Heart left ventricle (tissue), 16 donors: ENCODE data around the gene MRPL9. TPM values are rescaled to one million over a fixed set of nuclear protein-coding genes. Genes with fewer than 3 reads are reported as not detected.

Source experiments
- ATAC-seq, 4 donors: fragments of 200-7000 bp; cut with Tn5 transposase; one replicate each; pipeline ENCODE4 v1.9.1; 2020 to 2022; ENCODE audit warnings: moderate library complexity in 4 of 4, mild to moderate bottlenecking in 3 of 4, moderate number of reproducible peaks in 1 of 4
- DNase-seq, 5 donors: peaks; one replicate each; pipeline ENCODE4 v3.0.0-alpha.2; 2020
- H3K27ac ChIP-seq, 12 donors: fragments of 200-600 bp; sonication (generic) in 4 of 12; one replicate each; pipeline versions ENCODE4 v1.5.0 to v1.8.0; 2016 to 2022; ENCODE audit warnings: mild to moderate bottlenecking in 2 of 12
- H3K27me3 ChIP-seq, 9 donors: fragments of 200-600 bp; sonication (generic) in 2 of 9; one replicate each; pipeline versions ENCODE4 v1.5.1 to v1.8.0; 2016 to 2022; ENCODE audit warnings: mild to moderate bottlenecking in 3 of 9
- H3K36me3 ChIP-seq, 9 donors: fragments of 200-600 bp; sonication (generic) in 2 of 9; one replicate each; pipeline versions ENCODE4 v1.5.0 to v1.8.0; 2018 to 2022; ENCODE audit warnings: mild to moderate bottlenecking in 2 of 9
- H3K4me1 ChIP-seq, 12 donors: fragments of 200-600 bp; sonication (generic) in 4 of 12; one replicate each; pipeline versions ENCODE4 v1.5.0 to v1.8.0; 2016 to 2022; ENCODE audit warnings: mild to moderate bottlenecking in 3 of 12
- H3K4me3 ChIP-seq, 12 donors: fragments of 200-600 bp; sonication (generic) in 4 of 12; one replicate each; pipeline versions ENCODE4 v1.5.0 to v1.8.0; 2017 to 2022; ENCODE audit warnings: mild to moderate bottlenecking in 9 of 12, moderate library complexity in 4 of 12
- H3K9me3 ChIP-seq, 12 donors: fragments of 200-600 bp; sonication (generic) in 4 of 12; one replicate each; pipeline versions ENCODE4 v1.5.0 to v1.8.0; 2016 to 2022; ENCODE audit warnings: mild to moderate bottlenecking in 1 of 12
- CTCF ChIP-seq, 12 donors: fragments of 200-600 bp; sonication (generic) in 4 of 12; IDR thresholded peaks; one replicate each; pipeline versions ENCODE4 v1.5.0 to v1.8.0; 2018 to 2022; ENCODE audit warnings: antibody characterized with exemption in 12 of 12, mild to moderate bottlenecking in 5 of 12
- POLR2A ChIP-seq, 2 donors: fragments of 450-650 bp; IDR thresholded peaks; one replicate each; pipeline ENCODE4 v1.6.1; 2017; ENCODE audit warnings: antibody characterized with exemption in 2 of 2, mild to moderate bottlenecking in 2 of 2, moderate library complexity in 2 of 2
- WGBS, 4 donors: extraction: QIAGEN DNeasy Blood & Tissue Kit in 2 of 4; methylation state at CpG; one replicate each; pipeline versions ENCODE4 v1.1.5 to v1.1.7; 2013 to 2018; 5-methylcytosine and 5-hydroxymethylcytosine counted together
- intact Hi-C, 10 donors: fragments of 100-400 bp; cut with DNase I; formaldehyde crosslinking; loops; one replicate each; pipeline versions ENCODE4 v1.11.1 to v1.14.2; 2022
- long read RNA-seq, 3 donors: library from polyadenylated mRNA; unstranded; transcript quantifications; one replicate each; pipeline ENCODE4 v2.0.0, GENCODE V29; 2020 to 2021
- polyA plus RNA-seq, 2 donors: library from polyadenylated mRNA; stranded (reverse); fragments of 200-250 nt; gene quantifications; one replicate each; pipeline ENCODE4 v1.2.3, GENCODE V29; 2013
- total RNA-seq, 9 donors: library from RNA; depleted of rRNA in 2 of 9; stranded (reverse); fragments of >200 nt in 2 of 9; fragmentation: NEBNext Ultra II Directional in 3 of 9; extraction: Animal tissue kit (Norgen Biotek cat#: 25700) in 3 of 9; gene quantifications; one replicate each; pipeline versions ENCODE4 v1.1.0 to v1.2.4, GENCODE V29; 2016 to 2023
- donor health status: ischemic (EF 13 %, LVEDD 7.1; RV severe dilation, severe dysfunction).
- donor health status: healthy with polysubstance abuse.
- donor health status: DM: no; HTN: yes; CAD: no.
- donor health status: DM: no; HTN: no; CAD: no.
- donor health status: ischemic (EF 25% LVEDD 6.9; RV normal size, moderate dysfunction).
- donor health status: ischemic (EF 25% LVEDD 5.7; RV mildly dilated, moderate dysfunction).
- donor health status: healthy.
- donor health status: DM: yes; HTN: yes; CAD: no.
- donor health status: ischemic (EF 35%, LVEDD 5.7; RV mildly dilated, moderate dysfunction).
- donor health status: nonischemic (EF 11% LVEDD 7.7; RV severe dilation, severe dysfunction).
- donor health status: DM: yes; HTN: yes; CAD: no.
- donor health status: PGD.
- donor health status: ischemic (EF 29% LVEDD 5.4; RV normal size, mild dysfunction).
- donor health status: nonischemic (EF 23%, LVEDD 6.1; RV moderate dilation, normal function).

The MRPL9 gene
- 10 to 100 TPM; 35.8 to 53.2 (median 46.3) TPM for total RNA-seq
- 10 to 100 TPM; 45.2 to 57.9 TPM for polyA plus RNA-seq
- long read RNA-seq, donor 1, transcript MRPL9-202 (7 exons, 1,296 nt), result major isoform, 31 of 41 reads
- long read RNA-seq, donor 1, partial matches to known transcripts, result 7 of 41 reads
- long read RNA-seq, donor 1, other reads (novel, unspliced or antisense), result 2 of 41 reads
- long read RNA-seq, donor 2, transcript MRPL9-202 (7 exons, 1,296 nt), result major isoform, 80 of 99 reads
- long read RNA-seq, donor 2, partial matches to known transcripts, result 7 of 99 reads
- long read RNA-seq, donor 2, other reads (novel, unspliced or antisense), result 8 of 99 reads
- long read RNA-seq, donor 3, transcript MRPL9-202 (7 exons, 1,296 nt), result major isoform, 26 of 39 reads
- long read RNA-seq, donor 3, partial matches to known transcripts, result 8 of 39 reads
- long read RNA-seq, donor 3, other reads (novel, unspliced or antisense), result 2 of 39 reads

- Histone ChIP-seq H3K27me3 (no peaks in the 10 kb centered on the region), H3K9me3 (no peaks in the 10 kb centered on the region), H3K4me3 (peak within 1 kb of the TSS; percentile 63 to 96 (median 82)), H3K27ac (peak within 1 kb of the TSS; percentile 41 to 94 (median 88)), H3K4me1 (peaks cover 0 to 17% (median 13%) of the 10 kb centered on the region in 12 donors), H3K36me3 (peaks cover 0 to 42% (median 38%) of the 10 kb centered on the region in 9 donors)
- DNase-seq, result peak; percentile 81 to 91 (median 86)
- peak; percentile 97 to 99 (median 99) for ATAC-seq
- no peak for TF ChIP-seq CTCF (IDR thresholded peaks at IDR 0.05)
- TF ChIP-seq POLR2A (IDR thresholded peaks at IDR 0.05), result peak in 1 of 2 donors; percentile 35
- 0 to 1% (median 1%) methylated on average over 43 to 68 of the region's 68 CpGs for WGBS, 4 donors
- intact Hi-C loops, result loop anchor here in 1 of 10 donors (10.0 kb wide), 1 partner anchor 242 kb away; no protein-coding TSS in a partner anchor
These were observed at the start of gene MRPL9 for GRCh38 chr1:151762941-151763921. Gene MRPL9, minus strand, starts transcription at chr1:151763496. Its CDS starts 17 bp downstream, at chr1:151763479.

DNA sequence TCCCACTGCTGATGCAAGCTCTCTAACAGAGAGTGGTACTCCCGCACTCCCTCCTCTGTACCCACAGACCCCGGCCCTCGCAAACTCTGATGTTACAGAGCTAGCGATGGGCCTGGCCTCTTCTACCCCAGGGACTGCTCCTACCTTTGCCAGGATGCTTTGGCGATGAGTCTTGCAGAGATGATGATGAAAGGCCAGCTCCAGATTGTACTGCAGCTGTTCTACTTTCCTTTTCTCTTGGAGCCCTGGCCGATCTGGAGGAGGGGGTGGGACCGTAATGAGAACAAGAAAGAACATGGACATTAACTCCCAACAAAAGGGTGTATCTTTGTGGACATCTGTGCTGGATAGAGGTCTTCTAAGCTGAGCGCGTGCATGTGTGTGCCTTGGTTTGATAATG, 47.9 kb upstream of the MRPL9 start:
- WGBS, 4 donors, result 72 to 87% (median 85%) methylated on average over 9 of the region's 9 CpGs
- H3K27ac ChIP-seq, result no peak overlapping the region
- no peak for DNase-seq
- H3K4me3 ChIP-seq, result no peak overlapping the region
- H3K27me3 ChIP-seq, result no peaks in the 10 kb centered on the region
- H3K9me3 ChIP-seq, result no peaks in the 10 kb centered on the region
- intact Hi-C loops, result no loop called here
- no peak for ATAC-seq
- H3K36me3 ChIP-seq, result peaks cover 0 to 8% (median 0%) of the 10 kb centered on the region in 9 donors
- H3K4me1 ChIP-seq, result no peaks in the 10 kb centered on the region
- TF ChIP-seq POLR2A (IDR thresholded peaks at IDR 0.05), result no peak
- no peak for TF ChIP-seq CTCF (IDR thresholded peaks at IDR 0.05)

GRCh38 chr1:151809985-151810556, 46.8 kb upstream of the MRPL9 start:
- no peak overlapping the region for H3K4me3 ChIP-seq
- ATAC-seq (no peak), DNase-seq (no peak)
- intact Hi-C loops, result no loop called here
- TF ChIP-seq POLR2A (IDR thresholded peaks at IDR 0.05) (no peak), CTCF (IDR thresholded peaks at IDR 0.05) (no peak)
- WGBS, 4 donors, result 93 to 100% (median 97%) methylated on average over 1 of the region's 1 CpG
- no peaks in the 10 kb centered on the region for H3K27me3 ChIP-seq
- H3K9me3 ChIP-seq, result no peaks in the 10 kb centered on the region
- peaks cover 0 to 8% (median 0%) of the 10 kb centered on the region in 9 donors for H3K36me3 ChIP-seq
- no peaks in the 10 kb centered on the region for H3K4me1 ChIP-seq
- no peak overlapping the region for H3K27ac ChIP-seq
